Type B pancreatic cell (in vitro differentiated cells): ENCODE data around the gene CATSPER1. TPM values are rescaled to one million over a fixed set of nuclear protein-coding genes. Genes with fewer than 3 reads are reported as not detected.
A peak's percentile ranks its signal among the peaks of the same experiment; 100 is the strongest.

Source experiments
- DNase-seq: peaks from one replicate; pipeline ENCODE4 v3.0.0; 2021; ENCODE audit warnings: mixed read lengths; ENCODE audit not compliant: unreplicated experiment; ENCODE audit errors: extremely low spot score
- H3K27ac Mint-ChIP-seq: 2 replicates; pipeline ENCODE4 v1.8.0; 2021; ENCODE audit warnings: mild to moderate bottlenecking, mixed read lengths
- H3K27me3 Mint-ChIP-seq: 2 replicates; pipeline ENCODE4 v1.8.0; 2021; ENCODE audit warnings: mixed read lengths
- H3K36me3 Mint-ChIP-seq: 2 replicates; pipeline ENCODE4 v1.8.0; 2021; ENCODE audit warnings: mixed read lengths
- H3K4me1 Mint-ChIP-seq: one replicate; pipeline ENCODE4 v1.8.0; 2021; ENCODE audit warnings: mixed read lengths; ENCODE audit not compliant: unreplicated experiment
- H3K4me3 Mint-ChIP-seq: 2 replicates; pipeline ENCODE4 v1.8.0; 2021; ENCODE audit warnings: mild to moderate bottlenecking, mixed read lengths
- H3K9me3 Mint-ChIP-seq: 2 replicates; pipeline ENCODE4 v1.8.0; 2021; ENCODE audit warnings: mixed read lengths
- CTCF ChIP-seq: fragments of 200-600 bp; sonication (generic); conservative IDR thresholded peaks from 2 replicates; pipeline ENCODE4 v1.5.0; 2021; ENCODE audit warnings: antibody characterized with exemption, mild to moderate bottlenecking
- total RNA-seq: library from RNA; stranded (reverse); gene quantifications from 2 replicates; pipeline ENCODE4 v1.2.1, GENCODE V29; 2021; ENCODE audit warnings: low replicate concordance

Gene CATSPER1
- total RNA-seq, 1 donor from 2014 or later: not detected

GRCh38 chr11:66045177-66045639 is 18.9 kb upstream of the CATSPER1 start:
- DNase-seq: peak; percentile 84
- Mint-ChIP-seq H3K4me1 (peaks cover 4% of the 10 kb centered on the region), H3K27me3 (peaks cover 11% of the 10 kb centered on the region), H3K36me3 (no peaks in the 10 kb centered on the region), H3K27ac (no peak overlapping the region), H3K9me3 (no peaks in the 10 kb centered on the region), H3K4me3 (no peak overlapping the region)
- peak; percentile 97 for TF ChIP-seq CTCF

- Mint-ChIP-seq H3K36me3 (no peaks in the 10 kb centered on the region), H3K4me1 (peaks cover 4% of the 10 kb centered on the region), H3K27me3 (peaks cover 11% of the 10 kb centered on the region), H3K27ac (no peak overlapping the region), H3K9me3 (no peaks in the 10 kb centered on the region), H3K4me3 (no peak overlapping the region)
- no peak for TF ChIP-seq CTCF
- no peak for DNase-seq
Measured at GRCh38 chr11:66044757-66045156, 18.5 kb upstream of the CATSPER1 start.

- TF ChIP-seq CTCF: no peak
- no peaks in the 10 kb centered on the region for H3K9me3 Mint-ChIP-seq
- no peaks in the 10 kb centered on the region for H3K36me3 Mint-ChIP-seq
- H3K4me1 Mint-ChIP-seq: peaks cover 4% of the 10 kb centered on the region
- peaks cover 3% of the 10 kb centered on the region for H3K27me3 Mint-ChIP-seq
- H3K4me3 Mint-ChIP-seq: no peak overlapping the region
- no peak overlapping the region for H3K27ac Mint-ChIP-seq
- no peak for DNase-seq
Measured at GRCh38 chr11:66042996-66043906, 17.0 kb upstream of the CATSPER1 start.

GRCh38 chr11:66042227-66042995 is 16.1 kb upstream of the CATSPER1 start:
- Mint-ChIP-seq H3K4me1 (no peaks in the 10 kb centered on the region), H3K27me3 (no peaks in the 10 kb centered on the region), H3K9me3 (no peaks in the 10 kb centered on the region), H3K4me3 (no peak overlapping the region), H3K27ac (no peak overlapping the region), H3K36me3 (no peaks in the 10 kb centered on the region)
- DNase-seq: no peak
- no peak for TF ChIP-seq CTCF

GRCh38 chr11:66039765-66040164 is 13.5 kb upstream of the CATSPER1 start:
- Mint-ChIP-seq H3K27me3 (peaks cover 2% of the 10 kb centered on the region), H3K4me1 (no peaks in the 10 kb centered on the region), H3K9me3 (no peaks in the 10 kb centered on the region), H3K4me3 (no peak overlapping the region), H3K27ac (no peak overlapping the region), H3K36me3 (no peaks in the 10 kb centered on the region)
- DNase-seq: no peak
- TF ChIP-seq CTCF: no peak
